GM12878 (cell line): Measurements from ENCODE around the gene TMEM144.

ENCODE experiments used
- TF ChIP-seq, protein P1 (sequence below), 3 experiments: IDR thresholded peaks in 2 of 3; conservative IDR thresholded peaks in 1 of 3; 2 replicates each; pipeline ENCODE4 v1.5.1; 2011; ENCODE audit warnings: low read depth in 3 of 3, low read length in 3 of 3, mild to moderate bottlenecking in 3 of 3, control low read depth in 2 of 3, moderate library complexity in 2 of 3, inconsistent platforms in 1 of 3, mixed read lengths in 1 of 3; ENCODE audit not compliant: control insufficient read depth in 2 of 3, insufficient read depth in 1 of 3; ENCODE audit errors: extremely low read depth in 1 of 3
- TF ChIP-seq, protein P2 (sequence below): IDR thresholded peaks from 2 replicates; pipeline ENCODE4 v1.6.1; 2011; ENCODE audit warnings: low read depth, low read length, improper control_type of control experiment, borderline replicate concordance
- TF ChIP-seq, protein P3 (sequence below): IDR thresholded peaks from 2 replicates; pipeline ENCODE4 v1.6.1; 2012; ENCODE audit warnings: low read depth, low read length, improper control_type of control experiment

DNA sequence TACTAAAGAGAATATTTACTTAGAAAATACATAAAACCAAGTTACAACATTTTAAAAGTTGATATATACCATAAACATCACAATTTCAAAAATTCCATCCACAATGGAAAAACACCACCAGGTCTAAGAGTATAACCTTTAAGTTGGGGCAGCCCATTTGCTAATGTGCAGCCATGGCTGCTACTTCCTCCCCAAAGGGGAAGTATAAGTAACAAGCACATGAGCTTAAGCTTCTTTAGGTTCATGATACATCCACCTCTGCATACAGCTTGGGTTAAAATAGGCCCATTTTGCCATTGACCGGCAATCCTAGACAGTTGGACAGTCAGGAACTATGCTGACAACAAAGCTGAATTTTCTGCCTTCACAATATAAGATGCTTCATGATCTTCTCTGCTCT is 20.9 kb upstream of the TMEM144 start:
- TF ChIP-seq, protein P1, sequence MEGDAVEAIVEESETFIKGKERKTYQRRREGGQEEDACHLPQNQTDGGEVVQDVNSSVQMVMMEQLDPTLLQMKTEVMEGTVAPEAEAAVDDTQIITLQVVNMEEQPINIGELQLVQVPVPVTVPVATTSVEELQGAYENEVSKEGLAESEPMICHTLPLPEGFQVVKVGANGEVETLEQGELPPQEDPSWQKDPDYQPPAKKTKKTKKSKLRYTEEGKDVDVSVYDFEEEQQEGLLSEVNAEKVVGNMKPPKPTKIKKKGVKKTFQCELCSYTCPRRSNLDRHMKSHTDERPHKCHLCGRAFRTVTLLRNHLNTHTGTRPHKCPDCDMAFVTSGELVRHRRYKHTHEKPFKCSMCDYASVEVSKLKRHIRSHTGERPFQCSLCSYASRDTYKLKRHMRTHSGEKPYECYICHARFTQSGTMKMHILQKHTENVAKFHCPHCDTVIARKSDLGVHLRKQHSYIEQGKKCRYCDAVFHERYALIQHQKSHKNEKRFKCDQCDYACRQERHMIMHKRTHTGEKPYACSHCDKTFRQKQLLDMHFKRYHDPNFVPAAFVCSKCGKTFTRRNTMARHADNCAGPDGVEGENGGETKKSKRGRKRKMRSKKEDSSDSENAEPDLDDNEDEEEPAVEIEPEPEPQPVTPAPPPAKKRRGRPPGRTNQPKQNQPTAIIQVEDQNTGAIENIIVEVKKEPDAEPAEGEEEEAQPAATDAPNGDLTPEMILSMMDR (IDR thresholded peaks at IDR 0.05 in 2 of 3, conservative IDR thresholded peaks at IDR 0.05 in 1 of 3; ENCODE audit: control insufficient read depth in 2 of 3, extremely low read depth in 1 of 3, insufficient read depth in 1 of 3, low read depth in 3 of 3, low read length in 3 of 3), result no peak
- TF ChIP-seq, protein P2, sequence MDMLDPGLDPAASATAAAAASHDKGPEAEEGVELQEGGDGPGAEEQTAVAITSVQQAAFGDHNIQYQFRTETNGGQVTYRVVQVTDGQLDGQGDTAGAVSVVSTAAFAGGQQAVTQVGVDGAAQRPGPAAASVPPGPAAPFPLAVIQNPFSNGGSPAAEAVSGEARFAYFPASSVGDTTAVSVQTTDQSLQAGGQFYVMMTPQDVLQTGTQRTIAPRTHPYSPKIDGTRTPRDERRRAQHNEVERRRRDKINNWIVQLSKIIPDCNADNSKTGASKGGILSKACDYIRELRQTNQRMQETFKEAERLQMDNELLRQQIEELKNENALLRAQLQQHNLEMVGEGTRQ, result no peak
- TF ChIP-seq, protein P3, sequence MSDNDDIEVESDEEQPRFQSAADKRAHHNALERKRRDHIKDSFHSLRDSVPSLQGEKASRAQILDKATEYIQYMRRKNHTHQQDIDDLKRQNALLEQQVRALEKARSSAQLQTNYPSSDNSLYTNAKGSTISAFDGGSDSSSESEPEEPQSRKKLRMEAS, result no peak
